Measurements from ENCODE around the gene SPINK13.

Gene SPINK13

GRCh38 chr5:148312153-148312552 is 43.6 kb downstream of the SPINK13 start, which contains the start of gene SPINK7:
Gene SPINK7, plus strand, starts transcription at chr5:148312423. Its CDS starts 61 bp downstream, at chr5:148312484.
- DNase-seq (ENCODE audit: low read depth in 3 of 3): no peak

GRCh38 chr5:148314187-148314586 is 45.6 kb downstream of the SPINK13 start:
- DNase-seq (ENCODE audit: low read depth in 3 of 3): no peak

GRCh38 chr5:148314731-148315130 is 46.1 kb downstream of the SPINK13 start:
- DNase-seq (ENCODE audit: low read depth in 3 of 3): no peak

- peak in 1 of 3 experiments; percentile 1 for DNase-seq (ENCODE audit: low read depth in 3 of 3)
These were observed 51.7 kb downstream of the SPINK13 start for GRCh38 chr5:148320011-148320963.

- no peak for DNase-seq (ENCODE audit: low read depth in 3 of 3)
These were observed 64.8 kb downstream of the SPINK13 start for GRCh38 chr5:148333262-148333849.

GRCh38 chr5:148335259-148335658 is 66.7 kb downstream of the SPINK13 start, which contains the start of gene SPINK9:
Gene SPINK9, plus strand, starts transcription at chr5:148335559. Its CDS starts 55 bp downstream, at chr5:148335614.
- DNase-seq (ENCODE audit: low read depth in 3 of 3): no peak

Measured in stimulated activated CD4-positive, alpha-beta T cell treated with anti-CD3 and anti-CD28 coated beads, TNF-alpha, amount 100 ng/mL, for 4 hours (primary cell).